HG03521 (cell line): ENCODE results near the gene POU4F3.

Source experiments
- ATAC-seq: cut with Tn5 transposase; IDR thresholded peaks from one replicate; pipeline ENCODE4 v1.9.1; 2021; ENCODE audit warnings: mild to moderate bottlenecking, moderate library complexity; ENCODE audit not compliant: unreplicated experiment

The POU4F3 gene

GRCh38 chr5:146388386-146388785 is 49.7 kb downstream of the POU4F3 start:
- ATAC-seq, result no peak

DNA sequence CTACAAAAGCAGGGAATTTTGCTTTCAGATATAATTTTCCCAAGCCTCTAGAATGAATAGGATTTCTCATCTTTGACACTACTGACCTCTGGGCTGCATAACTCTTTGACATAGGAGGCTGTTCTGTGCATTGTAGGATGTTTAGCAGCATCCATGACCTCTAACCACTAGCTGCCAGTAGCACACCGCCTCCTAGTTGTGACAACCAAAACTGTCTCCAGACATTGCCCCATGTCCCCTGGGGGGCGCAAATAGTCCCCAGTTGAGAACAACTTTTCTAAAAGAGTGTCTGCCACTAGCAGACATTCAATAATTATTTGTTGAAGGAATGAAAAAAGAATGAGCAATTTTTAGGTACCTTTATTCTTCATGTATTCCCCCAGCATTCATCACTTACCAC is 51.8 kb downstream of the POU4F3 start:
- ATAC-seq, result no peak
